Neuronal stem cell (in vitro differentiated cells): Measurements from ENCODE around the gene SART3.

Experiments
- DNase-seq: peaks from one replicate; pipeline ENCODE4 v3.0.0-alpha.2; 2013; ENCODE audit warnings: low spot score
- H2AFZ ChIP-seq: one replicate; pipeline ENCODE4 v1.6.1; 2013; ENCODE audit warnings: mild to moderate bottlenecking, low read length, inconsistent platforms
- H2AK5ac ChIP-seq: 2 replicates; pipeline ENCODE4 v1.6.1; 2013; ENCODE audit warnings: low read depth, mild to moderate bottlenecking, inconsistent platforms, low read length, moderate library complexity, mixed read lengths
- H2BK120ac ChIP-seq: 2 replicates; pipeline ENCODE4 v1.6.1; 2013; ENCODE audit warnings: low read depth, mild to moderate bottlenecking, inconsistent platforms, low read length, moderate library complexity, mixed read lengths
- H2BK12ac ChIP-seq: one replicate; pipeline ENCODE4 v1.6.1; 2013; ENCODE audit warnings: low read length, inconsistent platforms
- H2BK15ac ChIP-seq: 2 replicates; pipeline ENCODE4 v1.6.1; 2013; ENCODE audit warnings: mild to moderate bottlenecking, low read length, inconsistent platforms, mixed read lengths
- H2BK5ac ChIP-seq: one replicate; pipeline ENCODE4 v1.6.1; 2013; ENCODE audit warnings: inconsistent platforms, mild to moderate bottlenecking, low read length, moderate library complexity
- H3K14ac ChIP-seq: one replicate; pipeline ENCODE4 v1.6.1; 2013; ENCODE audit warnings: low read length, inconsistent platforms
- H3K18ac ChIP-seq: 2 replicates; pipeline ENCODE4 v1.6.1; 2013; ENCODE audit warnings: low read length, inconsistent platforms
- H3K23ac ChIP-seq: 2 replicates; pipeline ENCODE4 v1.6.1; 2013; ENCODE audit warnings: low read depth, mild to moderate bottlenecking, mixed read lengths, low read length, inconsistent platforms; ENCODE audit not compliant: poor library complexity
- H3K27ac ChIP-seq: replicated peaks from 3 replicates; pipeline ENCODE4 v1.5.1; 2013; ENCODE audit warnings: low read length, inconsistent platforms
- H3K27me3 ChIP-seq, 3 experiments: 2 replicates each; pipeline ENCODE4 v1.6.1; 2013; ENCODE audit warnings: low read length in 3 of 3, mild to moderate bottlenecking in 2 of 3, inconsistent platforms in 1 of 3, low read depth in 1 of 3, mixed read lengths in 1 of 3, moderate library complexity in 1 of 3; ENCODE audit not compliant: control insufficient read depth in 3 of 3, insufficient read depth in 3 of 3
- H3K36me3 ChIP-seq, 2 donors: replicated peaks in 1 of 2; 2 replicates each; pipeline ENCODE4 v1.6.1; 2013; ENCODE audit warnings: low read length in 2 of 2; ENCODE audit not compliant: control insufficient read depth in 2 of 2, insufficient read depth in 2 of 2
- H3K4ac ChIP-seq: 2 replicates; pipeline ENCODE4 v1.6.1; 2013; ENCODE audit warnings: inconsistent platforms, mild to moderate bottlenecking, low read length, moderate library complexity
- H3K4me1 ChIP-seq, 2 donors: 1 replicate in 1 of 2; 2 replicates in 1 of 2; pipeline ENCODE4 v1.6.1; 2013; ENCODE audit warnings: low read length in 2 of 2, low read depth in 1 of 2; ENCODE audit not compliant: control insufficient read depth in 2 of 2, insufficient read depth in 1 of 2
- H3K4me2 ChIP-seq: one replicate; pipeline ENCODE4 v1.6.1; 2013; ENCODE audit warnings: mild to moderate bottlenecking, low read length, inconsistent platforms; ENCODE audit not compliant: insufficient read depth, poor library complexity, severe bottlenecking
- H3K4me3 ChIP-seq, 2 donors: 2 replicates each; pipeline ENCODE4 v1.5.1; 2013; ENCODE audit warnings: low read length in 2 of 2, mild to moderate bottlenecking in 2 of 2, inconsistent platforms in 1 of 2, moderate library complexity in 1 of 2
- H3K79me1 ChIP-seq: one replicate; pipeline ENCODE4 v1.6.1; 2013; ENCODE audit warnings: low read depth, mild to moderate bottlenecking, inconsistent platforms, low read length, moderate library complexity
- H3K9ac ChIP-seq: one replicate; pipeline ENCODE4 v1.6.1; 2013; ENCODE audit warnings: mild to moderate bottlenecking, low read depth, low read length, inconsistent platforms; ENCODE audit not compliant: poor library complexity
- H3K9me3 ChIP-seq, 2 donors: replicated peaks in 1 of 2; 2 replicates each; pipeline versions ENCODE3 to v1.6.1; 2013; ENCODE audit warnings: low read length in 2 of 2, mild to moderate bottlenecking in 2 of 2, inconsistent platforms in 1 of 2, low read depth in 1 of 2, mixed read lengths in 1 of 2, moderate library complexity in 1 of 2; ENCODE audit not compliant: control insufficient read depth in 2 of 2, insufficient read depth in 1 of 2
- H4K8ac ChIP-seq: one replicate; pipeline ENCODE4 v1.6.1; 2013; ENCODE audit warnings: low read depth, mild to moderate bottlenecking, inconsistent platforms, low read length, moderate library complexity
- H4K91ac ChIP-seq: one replicate; pipeline ENCODE4 v1.6.1; 2013; ENCODE audit warnings: low read length, low read depth, mild to moderate bottlenecking, inconsistent platforms; ENCODE audit not compliant: poor library complexity
- WGBS, 2 donors: extraction: QIAGEN DNeasy Blood & Tissue Kit; methylation state at CpG; one replicate each; pipeline ENCODE4 v1.1.7; 2013; ENCODE audit warnings: missing lambda C conversion rate in 2 of 2, mixed read lengths in 1 of 2; ENCODE audit not compliant: insufficient read length in 2 of 2, insufficient replicate concordance in 1 of 2; ENCODE audit errors: extremely low coverage in 2 of 2; 5-methylcytosine and 5-hydroxymethylcytosine counted together

Gene SART3

DNA sequence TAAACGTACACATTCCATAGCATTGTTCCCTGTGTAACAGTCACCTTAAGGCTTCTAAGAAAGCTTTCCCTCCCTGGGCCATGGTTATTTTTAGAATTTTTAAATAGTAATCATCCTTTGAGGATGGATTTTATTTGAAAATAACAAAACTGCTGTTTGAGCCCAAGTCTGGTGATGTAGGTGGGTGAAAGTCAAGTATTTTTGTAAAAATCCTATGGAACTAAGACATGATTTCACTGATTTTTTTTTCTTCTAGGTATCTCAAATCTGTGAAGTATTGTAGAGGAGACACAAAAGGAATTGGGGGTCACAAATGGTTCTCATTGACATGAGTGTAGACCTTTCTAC is 2.8 kb upstream of the SART3 start:
- Histone ChIP-seq H3K4me3 (peak overlapping the region in 1 of 2 donors; percentile 98), H4K91ac (no peak overlapping the region), H3K36me3 (peaks cover 34 to 56% of the 10 kb centered on the region in 2 donors), H2BK12ac (no peak overlapping the region), H2AK5ac (no peak overlapping the region), H2BK15ac (no peak overlapping the region), H4K8ac (no peak overlapping the region), H2BK120ac (no peak overlapping the region), H2AFZ (no peak overlapping the region), H3K9ac (no peak overlapping the region), H3K27me3 (no peaks in the 10 kb centered on the region), H3K14ac (no peak overlapping the region), H3K27ac (no peak overlapping the region), H2BK5ac (no peak overlapping the region), H3K4me2 (no peak overlapping the region), H3K23ac (no peak overlapping the region), H3K9me3 (no peaks in the 10 kb centered on the region), H3K4me1 (peaks cover 5 to 7% of the 10 kb centered on the region in 2 donors), H3K18ac (no peak overlapping the region), H3K4ac (no peak overlapping the region), H3K79me1 (peaks cover 9% of the 10 kb centered on the region)
- DNase-seq: no peak
- no CpG with 5 or more reads among the region's 1 CpG for WGBS, 2 donors

DNA sequence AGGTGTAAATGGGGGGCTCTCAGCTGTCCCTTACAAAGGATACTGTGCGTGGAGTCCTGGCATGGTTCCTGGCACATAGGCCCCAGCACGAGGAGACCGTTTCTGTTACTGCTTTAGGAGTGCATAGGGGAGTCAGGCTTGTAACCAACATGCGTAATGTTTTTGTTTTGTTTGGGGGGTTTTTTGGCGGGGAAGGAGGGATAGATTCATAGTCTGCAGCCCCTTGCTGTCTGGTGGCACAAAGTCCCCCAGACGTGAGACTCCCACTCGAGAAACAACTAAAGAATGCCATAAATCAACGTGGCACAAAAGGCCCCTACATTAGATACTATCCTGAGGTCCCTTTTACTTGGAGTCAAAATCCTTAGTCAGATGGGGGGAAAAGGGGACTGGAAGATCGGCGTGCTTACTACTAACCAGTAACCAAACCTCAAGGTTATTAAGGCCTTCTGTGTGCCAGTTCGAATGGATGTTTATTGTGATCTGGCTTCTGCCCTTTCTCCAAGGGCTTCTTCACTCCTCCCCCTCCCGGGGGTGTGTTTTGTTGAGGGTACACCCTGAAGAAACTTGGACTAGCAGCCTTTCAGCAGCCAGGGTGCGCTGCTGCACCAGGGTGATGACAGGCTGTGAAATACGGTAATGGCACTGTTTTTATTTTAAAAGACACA is 2.3 kb upstream of the SART3 start:
- Histone ChIP-seq H3K27ac (no peak overlapping the region), H3K27me3 (no peaks in the 10 kb centered on the region), H3K14ac (no peak overlapping the region), H3K9me3 (no peaks in the 10 kb centered on the region), H4K91ac (no peak overlapping the region), H3K18ac (peak overlapping the region; percentile 53), H2AK5ac (no peak overlapping the region), H3K23ac (no peak overlapping the region), H3K4ac (no peak overlapping the region), H3K4me3 (peak overlapping the region; percentile 97 to 98), H4K8ac (no peak overlapping the region), H3K79me1 (peaks cover 9% of the 10 kb centered on the region), H2BK5ac (peak overlapping the region; percentile 80), H3K9ac (peak overlapping the region; percentile 88), H3K36me3 (peaks cover 32 to 55% of the 10 kb centered on the region in 2 donors), H2BK120ac (no peak overlapping the region), H2BK12ac (no peak overlapping the region), H3K4me2 (peak overlapping the region; percentile 80), H2AFZ (peak overlapping the region; percentile 86), H3K4me1 (peaks cover 5 to 7% of the 10 kb centered on the region in 2 donors), H2BK15ac (no peak overlapping the region)
- DNase-seq: peak; percentile 57
- WGBS, 2 donors: no CpG with 5 or more reads among the region's 14 CpGs

DNA sequence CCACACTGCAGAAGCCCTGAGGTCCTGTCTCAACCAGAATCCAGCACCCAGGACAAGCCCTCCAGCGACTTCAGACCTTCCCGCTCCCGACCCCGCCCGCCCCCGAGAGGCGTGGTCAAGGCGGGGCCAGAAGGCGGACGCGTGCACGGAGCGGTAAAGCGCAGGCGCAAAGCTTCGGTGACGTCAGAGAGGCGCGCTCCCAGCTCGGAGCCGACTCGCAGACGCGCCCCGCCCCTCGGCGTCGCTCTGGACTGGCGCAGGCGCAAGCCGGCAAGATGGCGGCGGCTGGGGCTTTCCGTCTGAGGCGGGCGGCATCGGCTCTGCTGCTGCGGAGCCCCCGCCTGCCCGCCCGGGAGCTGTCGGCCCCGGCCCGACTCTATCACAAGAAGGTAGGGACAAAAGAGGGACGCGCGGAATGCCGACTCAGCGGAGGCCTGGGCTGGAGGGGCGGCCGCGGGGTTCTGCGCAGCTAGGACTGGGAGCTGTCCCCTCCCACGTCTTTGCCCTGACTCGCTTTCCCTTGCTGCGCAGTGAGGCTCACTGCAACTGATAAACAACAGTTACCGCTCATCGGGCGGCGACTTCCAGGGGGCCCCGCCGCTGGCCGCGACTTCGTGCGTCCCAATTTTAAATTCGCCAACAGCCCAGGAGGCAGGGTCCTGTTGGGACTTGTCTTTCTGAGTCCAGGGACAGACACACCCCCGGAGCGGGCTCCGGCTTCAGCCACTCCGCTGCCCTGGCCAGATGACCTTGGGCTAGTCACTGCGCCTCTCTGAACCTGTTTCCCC is 1.6 kb upstream of the SART3 start, which contains the start of gene ISCU:
ISCU (plus strand) TSS at position 249 of the 788 bp plus-strand sequence; CDS start at position 276, 27 bp downstream.
- Histone ChIP-seq H2BK5ac (peak within 1 kb of the TSS; percentile 80), H2BK12ac (no peak within 1 kb of the TSS), H3K4me2 (peak within 1 kb of the TSS; percentile 93), H3K23ac (peak within 1 kb of the TSS; percentile 28), H2BK120ac (no peak within 1 kb of the TSS), H2AFZ (peak within 1 kb of the TSS; percentile 86), H2AK5ac (no peak within 1 kb of the TSS), H3K18ac (peak within 1 kb of the TSS; percentile 93), H3K9me3 (no peaks in the 10 kb centered on the region), H4K8ac (no peak within 1 kb of the TSS), H3K36me3 (peaks cover 33 to 55% of the 10 kb centered on the region in 2 donors), H3K79me1 (peaks cover 9% of the 10 kb centered on the region), H2BK15ac (no peak within 1 kb of the TSS), H4K91ac (no peak within 1 kb of the TSS), H3K14ac (no peak within 1 kb of the TSS), H3K27ac (peak within 1 kb of the TSS; percentile 82), H3K27me3 (no peaks in the 10 kb centered on the region), H3K4me1 (peaks cover 5 to 7% of the 10 kb centered on the region in 2 donors), H3K4me3 (peak within 1 kb of the TSS; percentile 97 to 98), H3K9ac (peak within 1 kb of the TSS; percentile 88), H3K4ac (no peak within 1 kb of the TSS)
- DNase-seq: peak; percentile 99
- no CpG with 5 or more reads among the region's 72 CpGs for WGBS, 2 donors

GRCh38 chr12:108561852-108562347 is 927 bp upstream of the SART3 start:
- DNase-seq: no peak
- H2AK5ac ChIP-seq: no peak overlapping the region
- H3K18ac ChIP-seq: no peak overlapping the region
- H4K91ac ChIP-seq: no peak overlapping the region
- peaks cover 28 to 54% of the 10 kb centered on the region in 2 donors for H3K36me3 ChIP-seq
- H3K27ac ChIP-seq: peak overlapping the region; percentile 82
- H2AFZ ChIP-seq: peak overlapping the region; percentile 66
- no peak overlapping the region for H2BK15ac ChIP-seq
- H3K27me3 ChIP-seq: no peaks in the 10 kb centered on the region
- WGBS, 2 donors: no CpG with 5 or more reads among the region's 20 CpGs
- H3K4me2 ChIP-seq: peak overlapping the region; percentile 93
- H3K23ac ChIP-seq: peak overlapping the region; percentile 28
- peak overlapping the region; percentile 79 to 98 for H3K4me3 ChIP-seq
- no peaks in the 10 kb centered on the region for H3K9me3 ChIP-seq
- H3K14ac ChIP-seq: no peak overlapping the region
- no peak overlapping the region for H4K8ac ChIP-seq
- H3K4ac ChIP-seq: no peak overlapping the region
- H2BK5ac ChIP-seq: no peak overlapping the region
- no peak overlapping the region for H2BK12ac ChIP-seq
- peaks cover 9% of the 10 kb centered on the region for H3K79me1 ChIP-seq
- no peak overlapping the region for H2BK120ac ChIP-seq
- H3K4me1 ChIP-seq: peaks cover 5 to 7% of the 10 kb centered on the region in 2 donors
- H3K9ac ChIP-seq: peak overlapping the region; percentile 38
